Pons (tissue), 1 donor: Measurements from ENCODE around the gene JAG1.
A peak's percentile ranks its signal among the peaks of the same experiment; 100 is the strongest.
"Not testable (repeated sequence)": the region's sequence is repeated elsewhere in the genome, so short reads cannot be mapped to it uniquely, and the experiment has no call there.

ENCODE experiments used
- DNase-seq: peaks from one replicate; pipeline ENCODE4 v3.0.0-alpha.2; 2016; ENCODE audit warnings: low spot score

The JAG1 gene

DNA sequence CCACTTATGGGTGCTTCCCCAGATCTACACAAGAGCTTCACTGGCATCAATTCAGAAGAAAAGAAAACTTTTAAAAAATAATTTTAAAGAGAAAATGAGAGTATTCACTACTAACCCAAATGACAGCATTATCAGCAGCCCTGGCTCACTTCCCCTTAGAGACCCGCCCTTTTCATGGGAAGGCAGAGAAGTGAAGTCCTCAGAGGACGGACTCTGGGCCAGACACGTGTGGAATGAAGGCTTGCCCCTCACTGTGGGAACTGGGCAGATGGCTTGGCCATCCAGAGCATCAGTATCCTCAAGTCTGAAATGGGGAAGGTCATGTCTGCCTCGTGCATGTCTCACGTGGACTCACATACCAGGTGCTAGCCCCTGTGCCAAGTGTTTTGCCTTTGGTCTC lies 63.5 kb downstream of the JAG1 start:
- no peak for DNase-seq

DNA sequence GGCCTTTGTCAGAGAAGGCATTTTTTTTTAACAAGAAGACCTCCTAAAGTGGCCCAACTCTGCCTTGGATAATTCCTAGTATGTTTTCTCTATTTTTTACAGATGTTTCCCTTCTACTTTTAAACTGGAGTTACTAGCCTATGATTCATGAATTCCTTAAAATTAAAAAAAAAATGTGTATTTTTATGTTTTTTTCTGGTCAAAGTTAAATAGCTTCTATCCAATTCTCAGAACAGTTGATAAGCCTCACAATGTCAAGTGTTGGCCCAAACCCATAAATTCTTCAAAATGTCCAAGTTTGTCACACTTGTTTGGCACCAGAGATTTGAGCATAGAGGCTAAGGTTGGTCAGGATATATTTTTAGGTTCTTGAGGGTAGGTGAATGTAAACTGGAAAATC lies 64.0 kb downstream of the JAG1 start:
- DNase-seq = no peak

DNA sequence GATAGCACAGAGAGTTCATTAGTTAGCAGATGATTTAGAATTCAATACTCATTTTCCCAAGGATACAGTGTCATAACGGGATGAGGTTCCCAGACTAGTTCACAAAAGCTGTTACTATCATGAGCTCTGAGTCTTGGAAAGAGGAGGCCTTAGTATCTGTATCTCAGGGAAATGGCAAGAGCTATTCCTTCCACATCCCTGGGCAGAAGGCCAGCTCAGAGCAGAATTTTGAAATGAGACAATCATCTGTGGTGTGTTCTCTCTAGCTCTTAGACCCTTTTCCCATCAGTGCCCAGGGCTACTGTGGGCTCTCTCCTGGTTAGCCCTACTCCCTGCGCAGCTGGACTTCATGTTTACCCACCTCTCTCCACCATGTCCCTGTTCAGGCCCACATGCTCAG lies 64.5 kb downstream of the JAG1 start:
- DNase-seq = no peak

DNA sequence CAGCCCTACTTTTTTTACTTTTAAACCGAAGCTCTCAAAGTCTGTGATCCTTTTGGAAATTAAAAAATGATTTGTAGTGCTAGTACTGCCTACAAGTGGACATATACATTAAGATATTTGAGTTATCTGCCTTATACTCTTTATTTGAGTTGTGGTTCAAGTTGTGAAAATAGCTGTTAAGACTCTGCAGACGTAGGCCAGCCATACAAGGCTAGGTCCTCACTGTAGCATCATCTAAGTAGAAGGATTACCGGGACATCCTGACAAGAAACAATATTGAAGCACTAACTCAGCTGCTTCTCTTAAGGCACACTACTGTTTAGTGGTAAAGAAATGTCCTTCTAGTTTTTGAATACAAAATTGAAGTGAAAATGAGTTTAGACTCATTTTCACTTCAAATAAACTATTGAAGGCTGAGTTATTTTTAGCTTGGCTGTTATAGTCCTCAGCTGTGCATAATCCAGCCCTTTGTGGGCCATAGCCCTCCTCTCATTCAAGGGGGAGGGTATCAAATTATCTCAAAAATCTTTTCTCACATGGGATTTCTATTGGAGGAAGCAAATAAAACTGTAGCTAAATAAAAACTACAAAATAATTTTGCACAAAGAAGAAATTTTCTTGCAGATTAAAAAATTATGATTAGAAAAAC lies 68.1 kb downstream of the JAG1 start:
- DNase-seq = peak; percentile 35

DNA sequence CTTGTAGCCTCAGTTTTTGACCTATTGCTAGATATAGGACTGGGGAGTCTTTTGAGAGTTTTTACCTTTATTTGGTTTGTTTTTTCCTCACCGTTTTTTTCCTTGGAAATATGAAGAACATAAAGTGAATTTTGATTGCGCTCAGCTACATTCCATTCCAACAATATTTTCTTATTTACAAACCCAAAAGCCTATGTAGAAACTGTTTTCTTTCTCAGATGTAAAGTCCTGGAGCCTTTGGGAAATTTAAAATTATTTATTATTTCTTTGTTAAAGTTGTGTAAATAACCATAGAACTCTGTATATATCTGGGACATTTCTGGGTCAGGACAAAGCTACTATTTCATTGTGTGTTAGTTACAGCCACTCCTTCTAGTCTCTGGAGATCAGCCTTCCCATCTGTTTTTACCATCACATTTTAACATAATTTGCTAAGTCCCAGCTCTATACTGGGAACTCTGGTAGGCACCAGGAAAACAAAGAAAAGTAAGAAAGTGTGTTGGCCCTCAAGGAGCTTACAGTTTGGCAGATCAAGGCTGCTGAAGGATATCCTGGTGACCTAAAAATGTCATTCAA lies 68.8 kb downstream of the JAG1 start:
- no peak for DNase-seq

DNA sequence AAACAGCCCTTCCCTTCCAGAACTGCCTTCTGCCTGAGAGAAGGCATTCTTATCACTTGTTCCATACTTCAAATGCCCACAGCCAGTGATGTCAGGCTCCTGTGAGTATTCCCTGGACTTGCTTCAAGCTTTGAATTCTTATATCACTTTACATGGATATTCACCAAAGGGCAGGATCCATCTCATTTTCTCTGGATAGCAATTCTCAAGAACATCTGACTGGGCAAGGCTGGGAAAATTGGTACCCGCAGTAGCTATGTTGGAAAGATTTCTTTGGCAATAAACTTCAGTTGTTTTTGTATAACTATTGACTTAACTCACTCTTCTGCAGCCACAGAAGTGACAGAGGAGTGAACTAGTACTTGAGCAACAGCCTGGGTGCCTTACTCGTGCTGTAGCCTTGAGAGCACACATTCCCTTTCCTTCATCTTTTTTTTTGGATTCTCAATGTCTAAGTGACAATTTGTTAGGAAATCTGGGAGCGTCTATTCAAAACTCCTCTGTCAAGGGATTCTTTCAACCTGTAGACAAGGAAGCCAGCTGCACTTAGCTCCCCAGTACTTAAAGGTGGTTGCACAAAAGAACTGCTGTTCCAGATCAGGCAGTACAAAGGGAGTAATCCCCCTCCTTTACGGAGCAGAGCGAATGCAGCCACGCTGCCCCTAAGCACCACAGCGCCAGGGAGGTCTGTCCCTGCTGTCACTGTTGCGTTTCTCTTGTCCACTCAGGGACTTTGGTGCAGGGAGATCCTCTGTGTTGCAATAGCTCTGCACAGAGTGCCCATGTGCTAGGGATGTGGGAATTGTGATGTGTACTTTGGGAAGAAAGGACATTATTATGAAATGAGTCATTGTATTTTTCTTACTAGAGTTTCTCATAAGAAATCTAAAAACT lies 69.6 kb downstream of the JAG1 start:
- peak; percentile 40 for DNase-seq

DNA sequence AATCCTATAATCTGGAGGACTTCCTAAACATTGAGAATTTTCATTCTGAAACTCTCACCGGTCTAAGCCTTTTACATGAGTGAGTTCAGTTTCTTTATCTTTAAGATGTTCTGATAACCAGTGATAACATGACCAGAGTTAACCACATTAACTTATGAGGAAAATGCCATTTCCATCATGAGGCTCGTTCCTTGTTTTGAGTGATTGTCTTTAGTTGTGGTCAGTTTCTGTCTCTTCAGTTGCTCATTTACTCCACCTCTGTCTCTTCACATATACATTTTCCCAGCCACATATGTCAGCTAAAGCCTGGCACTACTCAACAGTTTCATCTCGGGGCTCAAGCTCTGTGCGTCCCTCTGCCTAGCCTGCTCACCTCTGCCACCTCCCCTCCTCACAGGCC lies 70.4 kb downstream of the JAG1 start:
- DNase-seq = no peak

DNA sequence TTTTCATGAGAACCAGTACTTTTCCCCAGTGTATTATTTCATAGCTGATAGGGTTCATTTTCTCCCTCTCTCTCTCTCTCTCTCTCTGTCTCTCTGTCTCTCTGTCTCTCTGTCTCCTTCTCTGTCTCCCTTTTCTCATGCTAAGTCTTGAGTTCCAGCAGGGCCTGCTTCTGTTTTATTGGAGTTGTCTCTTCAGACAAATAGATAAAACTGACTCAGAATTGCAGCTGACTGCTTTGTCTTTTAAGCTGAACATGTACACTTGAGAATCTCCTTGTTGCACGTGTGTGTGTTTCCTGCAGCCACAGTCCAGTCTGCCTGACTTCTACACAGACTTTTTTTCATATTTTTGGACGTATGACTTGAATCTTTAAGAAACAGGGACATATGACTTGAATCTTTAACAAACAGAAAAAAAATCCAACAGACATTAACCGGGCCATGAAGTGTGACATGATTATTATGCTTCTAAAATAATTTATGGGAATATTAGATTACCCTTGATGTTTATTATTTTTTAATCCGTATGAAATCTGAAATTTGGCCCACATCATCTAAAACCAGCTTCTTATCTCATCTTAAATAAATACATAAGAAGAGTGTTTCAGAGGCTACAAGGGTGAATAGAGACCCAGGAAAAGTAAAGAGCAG lies 71.5 kb downstream of the JAG1 start:
- DNase-seq = no peak

DNA sequence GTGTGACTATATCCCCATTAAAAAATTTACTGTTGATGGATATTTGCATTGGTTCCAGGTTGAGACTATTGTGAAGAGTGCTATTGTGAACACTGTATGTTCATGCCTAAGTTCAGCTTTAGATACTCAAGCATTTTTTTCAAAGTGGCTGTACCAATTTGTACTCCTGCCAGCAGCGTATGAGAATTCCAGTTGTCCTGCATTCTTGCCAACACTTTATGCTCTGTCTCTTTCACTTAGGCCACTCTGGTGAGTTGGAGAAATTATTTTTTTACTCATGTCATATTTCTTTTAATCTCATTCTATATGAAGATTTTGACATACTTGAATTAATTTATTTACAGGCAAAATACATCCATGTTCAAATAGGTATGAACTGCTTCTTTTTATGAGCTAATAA lies 76.2 kb downstream of the JAG1 start:
- DNase-seq = no peak

DNA sequence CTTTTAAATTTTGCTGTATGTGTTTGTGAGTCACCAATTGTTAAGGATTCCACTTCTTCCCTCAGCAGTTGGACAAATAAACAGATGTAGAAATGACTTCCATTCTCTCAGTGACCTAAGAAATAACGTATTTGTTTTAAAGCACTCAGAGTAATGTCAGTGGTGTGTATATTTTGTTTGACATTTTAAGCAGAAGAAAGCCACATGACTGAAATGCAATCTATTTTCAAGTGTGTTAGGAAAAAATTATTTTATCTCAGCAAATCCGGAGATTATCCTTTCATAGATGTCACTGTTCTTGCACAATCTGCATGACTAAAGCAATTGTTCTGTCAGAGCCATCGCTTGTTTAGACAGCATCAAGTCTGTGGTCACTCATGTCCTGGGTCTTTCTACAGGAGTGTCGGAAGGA lies 77.1 kb downstream of the JAG1 start:
- peak; percentile 65 for DNase-seq

DNA sequence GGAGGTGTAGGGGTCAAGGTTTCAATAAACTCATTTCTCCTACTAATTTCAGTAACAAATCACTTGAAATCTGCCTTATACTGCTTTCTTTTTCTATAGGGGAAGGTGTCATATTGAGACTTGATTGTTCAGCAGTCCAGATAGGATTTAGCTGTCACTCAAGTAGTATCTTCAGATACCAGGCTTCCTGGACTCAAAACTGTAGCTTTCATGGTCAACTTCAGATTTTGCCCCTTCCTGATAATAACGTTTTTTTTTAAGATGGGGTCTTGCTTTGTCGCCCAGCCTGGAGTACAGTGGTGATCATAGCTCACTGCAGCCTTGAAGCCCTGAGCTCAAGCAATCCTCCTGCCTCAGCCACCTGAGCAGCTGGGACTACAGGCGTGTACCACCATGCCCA lies 77.8 kb downstream of the JAG1 start:
- no peak for DNase-seq

DNA sequence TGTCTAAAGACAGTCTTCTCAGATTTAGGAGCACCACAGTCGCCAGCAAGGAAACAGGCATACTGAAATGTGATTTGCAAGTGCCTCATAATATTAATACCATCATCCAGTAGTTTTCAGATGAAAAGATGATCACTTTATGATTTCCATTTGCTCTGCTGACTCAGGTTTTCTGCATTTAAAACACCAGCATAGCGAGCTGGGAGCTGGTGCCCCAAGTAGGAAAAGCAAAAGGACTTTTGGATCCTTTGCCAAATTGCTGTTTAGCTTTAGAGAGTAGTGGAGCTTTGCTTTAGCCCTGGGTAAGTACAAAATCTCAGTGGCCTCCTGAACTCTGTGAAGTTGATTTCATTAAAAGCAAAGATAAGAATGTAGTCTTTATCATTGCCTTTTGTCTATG lies 78.5 kb downstream of the JAG1 start:
- no peak for DNase-seq

DNA sequence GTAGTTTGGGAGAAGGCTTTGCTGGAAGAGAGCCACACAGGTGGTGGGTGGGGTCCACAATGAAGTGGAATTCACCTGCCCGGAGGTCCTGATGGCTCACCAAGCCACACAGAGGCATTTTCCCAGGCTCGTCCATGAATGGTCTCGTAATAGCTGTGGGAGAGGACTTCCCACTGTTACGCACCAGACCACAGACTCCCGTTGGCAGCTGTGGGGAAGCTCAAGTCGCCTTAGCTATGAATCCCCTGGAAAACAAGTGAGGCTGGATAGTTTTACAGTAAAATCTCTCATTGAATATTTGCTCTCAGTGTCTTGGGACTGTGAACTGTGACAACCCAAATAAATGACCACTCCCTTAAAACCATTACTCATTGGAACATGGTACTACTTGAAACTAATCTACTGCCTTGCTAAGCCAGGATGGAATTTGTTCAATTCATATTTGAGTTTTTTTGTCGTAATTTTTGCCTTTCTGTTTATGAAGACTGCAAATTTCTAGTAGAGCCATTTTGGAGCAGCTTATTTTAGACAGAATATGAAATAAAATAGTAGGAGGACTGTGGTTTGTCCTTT lies 79.4 kb downstream of the JAG1 start:
- DNase-seq = no peak

DNA sequence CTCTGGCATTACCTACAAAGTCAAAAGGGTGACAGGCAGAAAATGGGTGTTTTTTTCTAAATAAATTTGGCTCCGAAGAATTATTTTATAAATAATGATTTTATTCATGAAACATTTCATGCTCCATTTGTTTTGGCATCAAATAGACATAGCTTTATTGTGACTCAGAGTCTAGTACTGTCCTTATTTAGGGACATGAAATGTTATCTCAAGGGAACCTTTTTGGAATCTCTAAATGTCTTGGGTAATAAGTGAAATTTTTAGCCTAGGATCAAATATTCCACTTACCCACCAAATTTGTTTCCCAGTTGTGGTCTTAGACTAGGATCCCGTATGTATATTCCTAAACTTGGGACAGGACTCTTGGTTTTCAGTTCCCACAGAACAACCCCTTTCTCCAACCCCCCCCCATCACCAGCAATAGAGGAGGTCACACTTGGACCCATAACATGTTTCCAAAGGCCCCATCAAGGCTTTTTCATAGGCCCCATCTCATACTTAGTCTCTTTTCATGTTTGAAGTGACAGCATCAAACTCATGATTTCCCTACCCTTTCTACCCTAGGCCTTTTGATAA lies 81.8 kb downstream of the JAG1 start:
- DNase-seq = no peak

DNA sequence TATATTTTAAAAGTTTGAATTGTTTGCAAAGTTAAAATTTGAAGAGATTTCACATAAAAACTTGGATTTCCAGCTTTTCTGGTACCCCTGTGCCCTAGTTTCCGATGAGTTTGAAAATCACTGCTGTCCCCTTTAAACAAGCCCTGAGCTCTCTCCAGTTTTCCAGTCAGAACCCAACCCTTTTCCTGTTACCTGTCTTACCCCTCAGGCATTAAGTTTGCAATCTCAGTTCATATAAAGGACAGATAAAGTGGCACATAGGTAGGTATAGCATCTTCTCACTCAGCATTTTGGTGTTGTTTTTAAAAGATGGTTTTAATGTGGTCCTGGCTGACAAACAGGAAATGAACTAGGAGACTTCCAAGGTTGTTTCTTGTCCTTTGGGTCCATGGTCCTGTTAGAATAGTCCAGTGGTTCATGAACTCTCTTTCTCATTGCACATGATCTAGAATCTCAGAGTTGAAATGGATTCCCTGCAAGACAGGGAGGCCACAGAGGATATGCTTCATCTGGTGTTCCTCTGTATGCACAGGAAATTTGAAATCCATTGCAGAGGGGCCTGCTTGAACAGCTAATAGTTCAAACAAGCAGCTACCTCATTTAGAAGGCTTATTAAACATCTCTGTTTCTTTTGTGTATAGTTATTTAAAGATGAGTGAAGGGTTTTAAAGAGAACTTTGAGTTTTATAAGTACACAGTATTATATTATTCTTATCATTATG lies 82.7 kb downstream of the JAG1 start:
- no peak for DNase-seq

DNA sequence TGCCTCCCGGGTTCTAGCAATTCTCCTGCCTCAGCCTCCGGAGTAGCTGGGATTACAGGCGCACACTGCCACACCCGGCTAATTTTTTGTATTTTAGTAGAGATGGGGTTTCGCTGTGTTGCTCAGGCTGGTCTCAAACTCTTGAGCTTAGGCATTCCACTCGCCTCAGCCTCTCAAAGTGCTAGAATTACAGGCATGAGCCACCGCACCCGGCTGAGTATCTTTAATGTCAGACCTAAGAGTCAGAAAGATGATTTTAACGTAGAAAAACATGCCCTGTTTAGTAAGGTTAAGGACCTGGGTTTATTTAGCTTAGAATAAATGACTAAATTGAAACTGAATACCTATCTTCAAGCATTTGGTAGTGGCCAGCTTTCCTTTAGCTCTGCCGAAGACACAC lies 83.4 kb downstream of the JAG1 start:
- DNase-seq = not testable (repeated sequence)
